Activated T-cell treated with anti-CD3 and anti-CD28 coated beads, Interleukin-2, amount 50 U/mL, for 72 hours (primary cell): ENCODE results near the gene STRN. TPM values are rescaled to one million over a fixed set of nuclear protein-coding genes. Genes with fewer than 3 reads are reported as not detected.
"Not testable (repeated sequence)": the region's sequence is repeated elsewhere in the genome, so short reads cannot be mapped to it uniquely, and the experiment has no call there.

Experiments used
- ATAC-seq, 2 donors: fragments of 150-1000 bp; cut with Tn5 transposase; replicated peaks in 1 of 2; 2 replicates each; pipeline ENCODE4 v1.10.0; 2021; ENCODE audit warnings: moderate library complexity in 2 of 2, mild to moderate bottlenecking in 1 of 2
- DNase-seq, 2 donors: peaks; one replicate each; pipeline ENCODE4 v3.0.0; 2021 to 2022; ENCODE audit warnings: mixed read lengths in 1 of 2
- H3K27ac Mint-ChIP-seq: one replicate; pipeline ENCODE4 v1.8.0; 2022; ENCODE audit warnings: mild to moderate bottlenecking, moderate library complexity, mixed read lengths
- H3K27me3 Mint-ChIP-seq: one replicate; pipeline ENCODE4 v1.8.0; 2022; ENCODE audit warnings: low read depth, mixed read lengths
- H3K36me3 Mint-ChIP-seq, 2 donors: one replicate each; pipeline ENCODE4 v1.8.0; 2022; ENCODE audit warnings: mixed read lengths in 2 of 2, mild to moderate bottlenecking in 1 of 2; ENCODE audit not compliant: insufficient read depth in 2 of 2
- H3K4me1 Mint-ChIP-seq: one replicate; pipeline ENCODE4 v1.8.0; 2022; ENCODE audit warnings: low read depth, mixed read lengths
- H3K4me3 Mint-ChIP-seq, 2 donors: one replicate each; pipeline ENCODE4 v1.8.0; 2022; ENCODE audit warnings: mild to moderate bottlenecking in 2 of 2, mixed read lengths in 2 of 2, moderate library complexity in 2 of 2
- H3K9me3 Mint-ChIP-seq, 2 donors: one replicate each; pipeline ENCODE4 v1.8.0; 2022; ENCODE audit warnings: mixed read lengths in 2 of 2
- total RNA-seq, 2 donors: library from RNA; stranded (reverse); gene quantifications; one replicate each; pipeline ENCODE4 v1.2.3, GENCODE V29; 2022

STRN gene, protein sequence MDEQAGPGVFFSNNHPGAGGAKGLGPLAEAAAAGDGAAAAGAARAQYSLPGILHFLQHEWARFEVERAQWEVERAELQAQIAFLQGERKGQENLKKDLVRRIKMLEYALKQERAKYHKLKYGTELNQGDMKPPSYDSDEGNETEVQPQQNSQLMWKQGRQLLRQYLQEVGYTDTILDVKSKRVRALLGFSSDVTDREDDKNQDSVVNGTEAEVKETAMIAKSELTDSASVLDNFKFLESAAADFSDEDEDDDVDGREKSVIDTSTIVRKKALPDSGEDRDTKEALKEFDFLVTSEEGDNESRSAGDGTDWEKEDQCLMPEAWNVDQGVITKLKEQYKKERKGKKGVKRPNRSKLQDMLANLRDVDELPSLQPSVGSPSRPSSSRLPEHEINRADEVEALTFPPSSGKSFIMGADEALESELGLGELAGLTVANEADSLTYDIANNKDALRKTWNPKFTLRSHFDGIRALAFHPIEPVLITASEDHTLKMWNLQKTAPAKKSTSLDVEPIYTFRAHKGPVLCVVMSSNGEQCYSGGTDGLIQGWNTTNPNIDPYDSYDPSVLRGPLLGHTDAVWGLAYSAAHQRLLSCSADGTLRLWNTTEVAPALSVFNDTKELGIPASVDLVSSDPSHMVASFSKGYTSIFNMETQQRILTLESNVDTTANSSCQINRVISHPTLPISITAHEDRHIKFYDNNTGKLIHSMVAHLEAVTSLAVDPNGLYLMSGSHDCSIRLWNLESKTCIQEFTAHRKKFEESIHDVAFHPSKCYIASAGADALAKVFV
- total RNA-seq, result 10 to 100 TPM; 34.1 to 41.7 TPM

DNA sequence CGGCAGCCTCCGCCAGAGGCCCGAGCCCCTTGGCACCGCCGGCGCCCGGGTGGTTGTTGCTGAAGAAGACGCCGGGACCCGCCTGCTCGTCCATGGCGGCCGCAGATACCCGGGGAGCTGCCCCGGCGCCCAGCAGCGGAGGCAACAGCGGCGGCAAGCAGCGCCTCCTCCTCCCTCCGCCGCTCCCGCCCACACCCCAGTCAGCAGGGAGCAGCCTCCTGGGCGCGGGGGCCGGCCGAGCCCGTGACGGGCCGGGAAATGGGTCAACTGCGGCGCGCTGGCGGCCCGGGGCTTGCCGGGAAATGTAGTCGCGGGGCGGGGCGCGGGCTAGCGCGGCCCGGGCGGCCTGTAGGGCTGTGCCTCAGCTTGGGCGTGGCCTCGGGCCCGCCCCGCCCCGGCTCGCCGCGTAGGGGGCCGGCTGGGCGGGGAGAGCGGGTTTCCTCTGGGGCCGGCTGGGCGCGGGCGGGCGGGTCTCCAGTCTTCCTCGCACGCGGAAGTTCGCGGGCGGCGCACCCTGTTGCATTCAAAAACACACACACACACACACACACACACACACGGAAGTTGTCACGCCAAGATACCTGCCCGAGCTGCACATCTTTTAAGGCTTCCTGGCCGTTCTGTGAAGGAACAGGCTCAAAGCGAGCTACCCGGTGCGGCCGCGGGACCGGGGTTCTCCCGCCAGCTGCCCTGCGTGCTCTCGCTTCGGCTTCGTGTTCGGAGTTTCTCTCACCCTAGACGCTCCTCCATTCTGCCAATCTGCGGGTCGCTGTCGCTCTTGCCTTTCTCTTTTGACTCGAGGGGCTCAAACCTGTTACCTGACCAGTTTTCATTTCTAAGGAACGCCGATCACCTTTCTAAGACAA is at the start of gene STRN:
TSS of gene STRN (minus strand) at position 167 of the 866 bp plus-strand sequence. CDS start at position 94, 73 bp downstream.
- DNase-seq, result peak; percentile 98 to 99
- H3K27me3 Mint-ChIP-seq, result no peaks in the 10 kb centered on the region
- peaks cover 56% of the 10 kb centered on the region for H3K4me1 Mint-ChIP-seq
- H3K36me3 Mint-ChIP-seq, result peaks cover 0 to 4% of the 10 kb centered on the region in 2 donors
- H3K9me3 Mint-ChIP-seq, result no peaks in the 10 kb centered on the region
- peak within 1 kb of the TSS; percentile 94 for H3K27ac Mint-ChIP-seq
- H3K4me3 Mint-ChIP-seq, result peak within 1 kb of the TSS; percentile 98
- peak; percentile 94 to 95 for ATAC-seq

- DNase-seq (no peak), ATAC-seq (no peak)
- H3K4me1 Mint-ChIP-seq, result peaks cover 29% of the 10 kb centered on the region
- H3K27ac Mint-ChIP-seq, result no peak overlapping the region
- no peaks in the 10 kb centered on the region for H3K9me3 Mint-ChIP-seq
- H3K36me3 Mint-ChIP-seq, result peaks cover 2 to 19% of the 10 kb centered on the region in 2 donors
- H3K4me3 Mint-ChIP-seq, result peak overlapping the region in 1 of 2 donors; percentile 73
- H3K27me3 Mint-ChIP-seq, result no peaks in the 10 kb centered on the region
These were observed 46.9 kb upstream of the STRN start for GRCh38 chr2:37013315-37013641.

- H3K27me3 Mint-ChIP-seq, result no peaks in the 10 kb centered on the region
- no peak for DNase-seq
- peaks cover 2 to 15% of the 10 kb centered on the region in 2 donors for H3K36me3 Mint-ChIP-seq
- H3K9me3 Mint-ChIP-seq, result no peaks in the 10 kb centered on the region
- peaks cover 29% of the 10 kb centered on the region for H3K4me1 Mint-ChIP-seq
- H3K27ac Mint-ChIP-seq, result no peak overlapping the region
- no peak overlapping the region for H3K4me3 Mint-ChIP-seq
- ATAC-seq, result no peak
These were observed 44.8 kb upstream of the STRN start for GRCh38 chr2:37011130-37011529.

- peak overlapping the region; percentile 21 to 64 for H3K4me3 Mint-ChIP-seq
- H3K9me3 Mint-ChIP-seq, result no peaks in the 10 kb centered on the region
- peaks cover 1 to 11% of the 10 kb centered on the region in 2 donors for H3K36me3 Mint-ChIP-seq
These were observed 39.0 kb upstream of the STRN start for GRCh38 chr2:37005118-37005868.

GRCh38 chr2:37000988-37001556 is 34.7 kb upstream of the STRN start:
- ATAC-seq (no peak), DNase-seq (no peak)
- Mint-ChIP-seq H3K4me1 (peaks cover 18% of the 10 kb centered on the region), H3K4me3 (no peak overlapping the region), H3K9me3 (no peaks in the 10 kb centered on the region), H3K27ac (no peak overlapping the region), H3K27me3 (no peaks in the 10 kb centered on the region), H3K36me3 (peaks cover 1 to 15% of the 10 kb centered on the region in 2 donors)

More at GRCh38 chr2:37005118-37005868, 39.0 kb upstream of the STRN start:
- DNase-seq (peak; percentile 18 to 22), ATAC-seq (peak; percentile 89 to 97)
- no peaks in the 10 kb centered on the region for H3K27me3 Mint-ChIP-seq
- peak overlapping the region; percentile 36 for H3K27ac Mint-ChIP-seq
- peaks cover 18% of the 10 kb centered on the region for H3K4me1 Mint-ChIP-seq

GRCh38 chr2:37000318-37000717 is 34.0 kb upstream of the STRN start:
- Mint-ChIP-seq H3K4me3 (no peak overlapping the region), H3K36me3 (peaks cover 1 to 15% of the 10 kb centered on the region in 2 donors), H3K9me3 (no peaks in the 10 kb centered on the region), H3K4me1 (peaks cover 13% of the 10 kb centered on the region), H3K27ac (no peak overlapping the region), H3K27me3 (no peaks in the 10 kb centered on the region)
- no peak for DNase-seq
- ATAC-seq, result no peak

DNA sequence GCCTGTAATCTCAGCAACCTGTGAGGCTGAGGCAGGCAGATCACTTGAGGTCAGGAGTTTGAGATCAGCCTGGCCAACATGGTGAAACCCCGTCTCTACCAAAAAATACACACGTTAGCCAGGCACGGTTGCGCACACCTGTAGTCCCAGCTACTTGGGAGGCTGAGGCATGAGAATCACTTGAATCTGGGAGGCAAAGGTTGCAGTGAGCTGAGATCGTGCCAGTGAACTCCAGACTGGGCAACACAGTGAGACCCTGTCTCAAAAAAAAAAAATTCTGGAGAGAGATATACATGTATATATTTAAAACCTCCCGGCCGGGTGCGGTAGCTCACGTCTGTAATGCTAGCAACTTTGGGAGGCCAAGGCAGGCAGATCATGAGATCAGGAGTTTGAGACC is 33.1 kb upstream of the STRN start:
- ATAC-seq, H3K27me3 Mint-ChIP-seq, H3K4me1 Mint-ChIP-seq, H3K36me3 Mint-ChIP-seq, H3K9me3 Mint-ChIP-seq, H3K4me3 Mint-ChIP-seq, DNase-seq: not testable (repeated sequence)
- H3K27ac Mint-ChIP-seq, result peak overlapping the region; percentile 51

DNA sequence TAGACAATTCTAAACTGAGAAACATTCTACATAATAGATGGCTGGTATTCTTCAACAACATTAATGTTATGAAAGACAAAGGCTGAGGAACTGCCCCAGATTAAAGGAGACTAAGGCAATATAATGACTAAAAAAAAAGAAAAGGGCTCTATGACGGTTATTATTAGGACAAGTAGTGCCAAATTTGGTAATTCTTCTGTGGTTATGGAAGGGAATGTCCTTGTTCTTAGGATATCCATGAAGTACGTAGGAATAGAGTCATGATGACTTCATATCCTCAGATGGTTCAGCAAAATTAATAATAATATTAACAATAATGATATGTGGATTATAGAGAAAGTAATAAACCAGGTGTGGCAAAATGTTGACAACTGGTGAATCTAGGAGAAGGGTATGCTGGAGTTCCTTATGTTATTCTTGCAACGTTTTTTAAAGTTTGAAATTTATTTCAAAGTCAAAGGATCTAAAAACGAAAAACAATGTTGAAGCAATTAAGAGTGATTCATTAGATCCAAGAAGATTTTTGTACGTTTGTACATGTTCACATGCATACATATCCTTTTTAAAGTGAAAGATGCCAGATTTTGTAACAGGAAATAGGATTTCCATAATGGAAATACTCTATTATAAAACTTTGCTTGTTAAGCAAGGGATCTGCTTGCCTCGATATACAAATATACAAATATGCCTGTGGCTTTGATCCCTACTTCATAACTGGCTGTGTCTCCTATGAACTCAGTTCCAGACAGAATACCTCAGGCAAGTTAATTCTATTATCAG is 27.7 kb upstream of the STRN start:
- Mint-ChIP-seq H3K27ac (no peak overlapping the region), H3K4me3 (no peak overlapping the region), H3K36me3 (peaks cover 0 to 7% of the 10 kb centered on the region in 2 donors), H3K4me1 (no peaks in the 10 kb centered on the region), H3K9me3 (no peaks in the 10 kb centered on the region), H3K27me3 (no peaks in the 10 kb centered on the region)
- no peak for DNase-seq
- ATAC-seq, result no peak

DNA sequence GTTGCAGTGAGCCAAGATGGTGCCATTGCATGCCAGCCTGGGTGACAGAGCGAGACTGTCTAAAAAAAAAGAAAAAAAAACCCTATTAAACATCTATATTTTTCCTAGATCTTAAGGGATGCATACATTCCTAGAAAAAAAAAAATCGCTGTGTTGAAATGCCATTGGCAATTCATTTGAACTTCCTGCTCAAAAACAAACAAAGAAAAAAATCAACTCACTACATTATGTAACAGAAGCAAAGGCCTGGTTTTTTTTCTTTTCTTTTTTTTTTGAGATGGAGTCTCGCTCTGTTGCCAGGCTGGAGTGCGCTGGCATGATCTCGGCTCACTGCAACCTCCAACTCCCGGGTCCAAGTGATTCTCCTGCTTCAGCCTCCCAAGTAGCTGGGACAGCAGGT is 21.7 kb upstream of the STRN start:
- Mint-ChIP-seq H3K9me3 (no peaks in the 10 kb centered on the region), H3K27ac (no peak overlapping the region), H3K36me3 (peaks cover 0 to 3% of the 10 kb centered on the region in 2 donors), H3K27me3 (no peaks in the 10 kb centered on the region), H3K4me3 (no peak overlapping the region), H3K4me1 (no peaks in the 10 kb centered on the region)
- no peak for ATAC-seq
- no peak for DNase-seq

GRCh38 chr2:36982467-36982866 is 16.1 kb upstream of the STRN start:
- H3K36me3 Mint-ChIP-seq, result peaks cover 0 to 3% of the 10 kb centered on the region in 2 donors
- no peaks in the 10 kb centered on the region for H3K27me3 Mint-ChIP-seq
- no peak overlapping the region for H3K4me3 Mint-ChIP-seq
- H3K9me3 Mint-ChIP-seq, result no peaks in the 10 kb centered on the region
- peak overlapping the region; percentile 28 for H3K27ac Mint-ChIP-seq
- ATAC-seq (no peak), DNase-seq (no peak)
- no peaks in the 10 kb centered on the region for H3K4me1 Mint-ChIP-seq

GRCh38 chr2:36981911-36982310 is 15.6 kb upstream of the STRN start:
- ATAC-seq (no peak), DNase-seq (no peak)
- H3K9me3 Mint-ChIP-seq, result no peaks in the 10 kb centered on the region
- no peaks in the 10 kb centered on the region for H3K27me3 Mint-ChIP-seq
- H3K36me3 Mint-ChIP-seq, result peaks cover 0 to 3% of the 10 kb centered on the region in 2 donors
- no peaks in the 10 kb centered on the region for H3K4me1 Mint-ChIP-seq
- no peak overlapping the region for H3K4me3 Mint-ChIP-seq
- H3K27ac Mint-ChIP-seq, result no peak overlapping the region
